HUES64 (cell line): ENCODE measurements around the gene SEMA6B.
"Not testable (repeated sequence)": the region's sequence is repeated elsewhere in the genome, so short reads cannot be mapped to it uniquely, and the experiment has no call there.

Experiments
- H3K27ac ChIP-seq: 2 replicates; pipeline ENCODE4 v1.7.0; 2013; ENCODE audit warnings: low read depth, low read length, inconsistent platforms
- H3K27me3 ChIP-seq: 2 replicates; pipeline ENCODE4 v1.6.1; 2013; ENCODE audit warnings: mild to moderate bottlenecking, low read length; ENCODE audit not compliant: insufficient read depth
- H3K36me3 ChIP-seq: 2 replicates; pipeline ENCODE4 v1.6.1; 2013; ENCODE audit warnings: mild to moderate bottlenecking, low read length; ENCODE audit not compliant: insufficient read depth
- H3K4me1 ChIP-seq: 2 replicates; pipeline ENCODE4 v1.6.1; 2013; ENCODE audit warnings: mild to moderate bottlenecking, low read length, moderate library complexity; ENCODE audit not compliant: insufficient read depth
- H3K4me3 ChIP-seq: 2 replicates; pipeline ENCODE4 v1.5.1; 2013; ENCODE audit warnings: mild to moderate bottlenecking, low read length, moderate library complexity
- H3K9ac ChIP-seq: 2 replicates; pipeline ENCODE4 v1.6.1; 2013; ENCODE audit warnings: mild to moderate bottlenecking, low read depth, low read length
- H3K9me3 ChIP-seq: 2 replicates; pipeline ENCODE4 v1.6.1; 2013; ENCODE audit warnings: low read depth, low read length; ENCODE audit not compliant: insufficient read depth
- whole genome bisulfite sequencing: fragments of 150-250, 120-280 bp; methylation state at CpG from one replicate; pipeline ENCODE4 v1.1.7; 2013; ENCODE audit warnings: missing lambda C conversion rate; 5-methylcytosine and 5-hydroxymethylcytosine counted together

SEMA6B gene

DNA sequence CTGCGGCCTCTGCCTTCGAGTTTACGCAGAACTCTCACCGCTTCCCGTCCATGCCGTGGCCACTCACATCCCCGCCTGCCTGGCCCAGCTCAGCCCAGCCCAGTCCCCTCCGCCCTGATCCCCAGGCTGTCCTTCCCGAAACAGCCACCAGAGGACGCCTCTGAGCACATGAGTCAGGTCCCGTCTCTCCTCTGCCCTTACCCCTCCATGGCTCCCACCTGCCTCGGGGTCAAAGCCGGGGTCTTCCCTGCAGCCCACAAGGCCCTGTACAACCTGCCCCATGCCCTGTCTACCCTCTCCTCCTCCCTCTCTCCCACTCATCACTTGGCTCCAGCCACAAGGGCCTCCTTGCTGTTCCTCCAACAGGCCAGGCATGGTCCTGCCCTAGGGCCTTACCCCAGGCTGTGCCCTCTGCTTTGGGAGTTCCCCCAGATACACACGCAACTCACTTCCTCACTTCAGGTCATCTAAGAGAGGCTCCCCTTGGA is 8.1 kb upstream of the SEMA6B start:
- WGBS = 63% methylated on average over 14 of the region's 14 CpGs
- Histone ChIP-seq H3K9me3 (no peaks in the 10 kb centered on the region), H3K9ac (no peak overlapping the region), H3K36me3 (no peaks in the 10 kb centered on the region), H3K4me3 (no peak overlapping the region), H3K27me3 (no peaks in the 10 kb centered on the region), H3K4me1 (no peaks in the 10 kb centered on the region), H3K27ac (no peak overlapping the region)

DNA sequence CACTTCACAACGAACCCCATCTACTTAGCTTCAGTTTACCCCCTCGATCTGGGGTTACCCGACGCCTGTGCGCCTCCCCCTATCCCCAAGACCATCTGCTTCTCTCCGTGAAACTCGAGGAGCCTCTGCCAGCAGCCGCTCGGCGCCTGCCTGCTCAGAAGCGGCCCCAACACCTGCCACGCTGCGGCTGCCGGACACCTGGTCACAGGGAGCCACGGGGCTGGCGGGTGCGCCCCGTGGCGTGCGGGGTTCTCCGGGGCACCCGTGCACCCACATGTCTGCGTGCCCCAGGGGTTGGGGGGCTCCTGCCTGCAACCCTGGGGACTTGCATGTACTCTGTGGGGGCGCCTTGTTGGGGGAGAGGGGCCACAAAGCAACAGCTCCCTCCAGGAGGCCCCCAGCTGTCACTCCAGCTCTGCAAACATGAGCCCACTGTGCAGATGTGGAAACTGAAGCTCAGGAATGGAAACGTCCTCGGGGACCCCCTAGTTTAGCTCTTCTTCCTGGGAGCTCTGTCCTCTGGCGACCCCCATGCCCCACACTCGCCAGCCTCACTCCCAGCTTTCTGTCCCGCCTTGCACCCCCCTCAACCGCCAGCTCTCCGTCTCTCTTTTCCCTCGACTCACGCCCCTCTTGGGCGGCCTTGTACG is 7.0 kb upstream of the SEMA6B start:
- H3K4me1 ChIP-seq = no peaks in the 10 kb centered on the region
- WGBS = 94% methylated on average over 35 of the region's 35 CpGs
- no peaks in the 10 kb centered on the region for H3K27me3 ChIP-seq
- H3K36me3 ChIP-seq = no peaks in the 10 kb centered on the region
- no peak overlapping the region for H3K4me3 ChIP-seq
- H3K9ac ChIP-seq = no peak overlapping the region
- H3K9me3 ChIP-seq = no peaks in the 10 kb centered on the region
- H3K27ac ChIP-seq = no peak overlapping the region

DNA sequence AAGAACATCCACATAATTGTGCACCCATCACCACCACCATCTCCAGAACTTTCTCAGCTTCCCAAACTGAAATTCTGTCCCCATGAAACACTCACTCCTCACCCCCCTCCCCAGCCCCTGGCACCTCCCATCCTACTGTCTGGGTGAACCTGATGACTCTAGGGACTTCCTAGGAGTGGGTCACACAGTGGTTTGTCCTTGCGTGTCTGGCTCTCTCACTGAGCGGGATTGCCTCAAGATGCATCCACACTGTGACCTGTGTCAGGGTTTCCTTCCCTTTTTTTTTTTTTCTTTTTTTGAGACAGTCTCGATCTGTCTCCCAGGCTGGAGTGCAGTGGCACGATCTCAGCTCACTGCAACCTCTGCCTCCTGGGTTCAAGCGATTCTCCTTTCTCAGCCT is 4.1 kb upstream of the SEMA6B start:
- WGBS = 92% methylated on average over 5 of the region's 5 CpGs
- not testable (repeated sequence) for H3K4me3 ChIP-seq

DNA sequence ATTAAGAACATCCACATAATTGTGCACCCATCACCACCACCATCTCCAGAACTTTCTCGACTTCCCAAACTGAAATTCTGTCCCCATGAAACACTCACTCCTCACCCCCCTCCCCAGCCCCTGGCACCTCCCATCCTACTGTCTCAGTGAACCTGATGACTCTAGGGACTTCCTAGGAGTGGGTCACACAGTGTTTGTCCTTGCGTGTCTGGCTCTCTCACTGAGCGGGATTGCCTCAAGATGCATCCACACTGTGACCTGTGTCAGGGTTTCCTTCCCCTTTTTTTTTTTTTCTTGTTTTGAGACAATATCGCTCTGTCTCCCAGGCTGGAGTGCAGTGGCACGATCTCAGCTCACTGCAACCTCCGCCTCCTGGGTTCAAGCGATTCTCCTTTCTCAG is 2.6 kb upstream of the SEMA6B start:
- WGBS = 92% methylated on average over 6 of the region's 7 CpGs
- H3K27me3 ChIP-seq, H3K4me1 ChIP-seq: not testable (repeated sequence)

More for the DNA sequence above, 4.1 kb upstream of the SEMA6B start:
- not testable (repeated sequence) for H3K9me3 ChIP-seq, H3K9ac ChIP-seq, H3K36me3 ChIP-seq, H3K4me1 ChIP-seq, H3K27ac ChIP-seq, H3K27me3 ChIP-seq

DNA sequence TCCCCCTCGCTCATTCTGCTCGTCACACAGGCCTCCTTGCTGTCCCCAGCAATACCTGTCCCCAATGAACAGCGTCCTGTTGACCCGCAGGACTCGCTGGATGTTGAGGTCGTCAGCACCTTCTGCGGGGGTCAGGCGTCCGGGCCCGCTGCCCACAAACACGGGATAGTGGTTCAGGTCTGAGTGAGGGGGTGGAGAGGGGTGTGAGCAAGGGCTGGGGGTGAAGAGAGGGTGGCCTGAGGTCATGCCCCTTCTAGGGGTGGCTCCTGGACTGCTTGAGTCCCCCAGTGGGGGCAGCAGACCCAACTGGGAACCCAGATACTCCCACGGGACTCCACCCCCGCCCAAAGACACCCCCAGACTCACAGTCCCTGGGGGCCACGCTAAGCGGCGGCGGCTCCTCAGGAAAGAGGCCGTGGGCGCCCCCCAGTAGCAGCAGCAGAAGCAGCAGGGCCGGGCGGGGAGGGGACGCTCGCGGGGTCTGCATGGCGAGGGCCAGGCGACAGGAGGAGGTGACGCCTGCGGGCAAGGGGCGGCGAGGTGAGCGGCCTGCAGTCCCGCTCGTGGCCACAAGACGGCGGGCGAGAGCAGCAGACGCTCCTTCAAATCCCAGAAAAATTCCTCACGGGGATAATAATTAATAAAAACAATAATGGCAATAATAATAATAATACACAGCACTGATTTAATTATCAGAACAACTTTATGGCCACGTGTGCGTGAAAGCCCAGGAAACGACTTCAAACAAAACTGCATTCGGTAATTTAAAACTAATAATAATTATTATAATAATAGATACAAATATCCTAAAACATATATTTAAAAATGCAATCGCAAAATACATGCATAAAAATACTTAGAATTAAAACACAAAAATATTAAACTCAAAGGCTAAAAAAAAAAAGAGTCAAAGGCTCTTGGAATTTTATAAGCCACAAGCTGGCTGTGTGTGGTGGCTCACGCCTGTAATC is 1.2 kb downstream of the SEMA6B start:
- Histone ChIP-seq H3K27ac (no peak overlapping the region), H3K9me3 (no peaks in the 10 kb centered on the region), H3K27me3 (no peaks in the 10 kb centered on the region), H3K4me1 (no peaks in the 10 kb centered on the region; the same call in 1 of the 2 replicates), H3K4me3 (no peak overlapping the region), H3K9ac (no peak overlapping the region), H3K36me3 (peaks cover 25% of the 10 kb centered on the region)
- 42% methylated on average over 33 of the region's 44 CpGs for WGBS

More for the DNA sequence above, 2.6 kb upstream of the SEMA6B start:
- not testable (repeated sequence) for H3K27ac ChIP-seq, H3K4me3 ChIP-seq, H3K36me3 ChIP-seq, H3K9ac ChIP-seq, H3K9me3 ChIP-seq

DNA sequence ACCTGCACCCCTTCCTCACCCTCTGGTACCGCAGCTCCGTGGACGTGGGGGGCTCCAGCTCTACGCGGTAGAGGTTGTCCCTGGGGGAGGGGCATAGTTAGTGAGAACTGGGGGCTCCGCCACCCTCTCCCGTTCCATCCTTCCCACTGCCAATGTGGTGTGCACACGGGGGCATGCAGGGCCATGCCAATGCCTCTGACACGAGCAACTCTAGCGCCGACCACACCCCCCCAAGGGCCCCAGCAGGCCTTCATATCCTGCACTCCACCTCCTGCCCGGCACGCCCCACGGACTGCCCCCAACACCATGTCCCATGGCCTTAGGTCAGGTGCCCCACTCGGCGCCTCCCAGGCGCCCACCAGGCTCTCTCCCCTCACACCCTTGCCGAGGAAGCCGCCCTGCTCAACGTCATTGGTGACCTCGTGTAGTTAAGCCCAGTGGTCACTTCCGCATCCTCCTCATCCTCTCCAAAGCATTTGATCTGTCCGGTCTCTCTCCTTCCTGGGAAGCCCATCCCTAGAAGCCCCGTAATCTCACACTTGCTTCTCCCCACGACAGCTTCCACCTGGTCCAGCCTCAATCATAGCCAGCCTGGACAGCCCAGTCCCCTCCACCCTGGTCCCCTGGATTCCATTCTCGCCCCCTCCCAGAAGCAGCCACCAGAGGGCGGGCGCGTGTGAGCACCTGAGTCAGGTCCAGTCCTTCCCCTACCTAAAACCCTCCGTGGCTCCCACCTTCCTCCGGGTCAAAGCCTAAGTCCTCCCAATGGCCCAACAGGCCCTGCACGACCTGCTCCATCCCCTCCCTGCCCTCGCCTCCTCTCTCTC is 2.1 kb downstream of the SEMA6B start:
- Histone ChIP-seq H3K4me3 (no peak overlapping the region), H3K4me1 (no peaks in the 10 kb centered on the region; the same call in 1 of the 2 replicates), H3K27ac (no peak overlapping the region), H3K27me3 (no peaks in the 10 kb centered on the region), H3K9me3 (no peaks in the 10 kb centered on the region), H3K9ac (no peak overlapping the region), H3K36me3 (peaks cover 34% of the 10 kb centered on the region)
- WGBS = 87% methylated on average over 33 of the region's 33 CpGs

DNA sequence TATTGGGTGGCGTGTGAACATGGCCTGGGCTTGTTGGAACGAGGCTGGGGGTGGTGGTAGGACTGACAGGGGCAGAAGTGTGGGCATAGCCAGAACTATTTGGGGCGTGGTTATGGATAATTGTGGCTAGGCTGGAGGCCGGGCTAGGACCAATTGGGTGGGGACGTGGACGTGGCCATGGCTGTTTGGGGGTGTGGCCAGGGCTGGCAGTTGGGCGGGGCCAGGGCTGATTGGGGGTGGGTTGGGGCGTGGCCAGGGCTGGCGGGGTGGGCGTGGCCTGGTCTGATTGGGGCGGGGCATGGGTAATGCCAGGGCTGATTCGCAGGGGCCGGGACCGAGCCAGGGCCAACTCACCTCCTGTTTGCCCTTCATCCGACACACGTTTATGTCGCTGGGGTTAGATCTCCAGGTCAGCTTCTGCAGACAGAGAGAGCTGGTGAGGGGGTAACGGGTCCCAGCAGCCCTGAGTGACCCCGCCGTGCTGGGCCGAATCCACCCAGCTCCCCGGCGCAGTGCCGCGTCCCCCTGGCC is 2.8 kb downstream of the SEMA6B start:
- Histone ChIP-seq H3K9ac (no peak overlapping the region), H3K36me3 (peaks cover 41% of the 10 kb centered on the region), H3K4me3 (no peak overlapping the region), H3K27ac (no peak overlapping the region), H3K4me1 (no peaks in the 10 kb centered on the region; the same call in 1 of the 2 replicates), H3K9me3 (no peaks in the 10 kb centered on the region), H3K27me3 (no peaks in the 10 kb centered on the region)
- 87% methylated on average over 25 of the region's 25 CpGs for WGBS

DNA sequence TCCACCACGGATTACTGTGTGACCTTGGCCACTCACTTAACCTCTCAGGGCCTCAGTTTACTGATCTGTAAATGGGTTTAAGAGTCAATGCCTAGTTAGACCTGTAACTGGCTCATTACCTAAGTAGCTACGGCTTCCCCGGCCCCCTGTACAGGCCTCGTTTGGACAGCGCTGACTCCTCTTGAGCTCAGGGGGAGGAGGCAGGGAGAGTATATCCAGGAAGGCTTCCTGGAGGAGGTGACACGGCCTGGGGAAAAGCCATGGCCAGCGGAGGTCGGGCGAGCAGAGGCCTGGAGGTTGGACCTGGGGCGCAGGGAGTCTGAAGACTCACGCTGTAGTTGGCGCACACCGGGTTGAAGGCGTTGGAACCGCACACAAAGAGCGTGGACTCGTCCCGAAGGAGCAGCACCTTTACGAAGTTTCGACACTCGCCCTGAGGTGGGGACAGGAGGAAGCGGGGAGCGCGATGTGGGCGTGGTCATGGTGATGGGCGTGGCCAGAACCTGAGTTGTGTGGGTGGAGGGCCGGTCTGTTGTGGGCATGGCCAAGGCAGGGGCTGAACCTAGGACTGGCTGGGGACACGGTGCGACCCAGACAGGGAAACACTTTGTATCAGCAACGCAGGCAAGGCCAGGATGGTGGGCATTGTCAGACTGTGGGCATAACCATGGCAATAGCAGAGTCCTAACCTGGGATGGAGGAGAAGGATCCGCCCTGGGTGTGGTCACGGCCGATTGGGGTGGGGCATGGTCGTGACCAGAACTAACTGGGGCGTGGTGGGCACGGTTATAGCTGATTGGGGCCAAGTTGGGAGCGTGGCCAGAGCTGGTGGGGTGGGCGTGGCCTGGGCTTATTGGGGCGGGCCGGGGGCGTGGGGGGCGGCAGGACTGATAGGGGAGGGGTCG is 3.6 kb downstream of the SEMA6B start:
- H3K36me3 ChIP-seq = peaks cover 42% of the 10 kb centered on the region
- H3K27ac ChIP-seq = no peak overlapping the region
- H3K9ac ChIP-seq = no peak overlapping the region
- H3K9me3 ChIP-seq = no peaks in the 10 kb centered on the region
- no peaks in the 10 kb centered on the region for H3K27me3 ChIP-seq
- 82% methylated on average over 43 of the region's 43 CpGs for WGBS
- H3K4me3 ChIP-seq = no peak overlapping the region
- H3K4me1 ChIP-seq = no peaks in the 10 kb centered on the region; the same call in 1 of the 2 replicates

DNA sequence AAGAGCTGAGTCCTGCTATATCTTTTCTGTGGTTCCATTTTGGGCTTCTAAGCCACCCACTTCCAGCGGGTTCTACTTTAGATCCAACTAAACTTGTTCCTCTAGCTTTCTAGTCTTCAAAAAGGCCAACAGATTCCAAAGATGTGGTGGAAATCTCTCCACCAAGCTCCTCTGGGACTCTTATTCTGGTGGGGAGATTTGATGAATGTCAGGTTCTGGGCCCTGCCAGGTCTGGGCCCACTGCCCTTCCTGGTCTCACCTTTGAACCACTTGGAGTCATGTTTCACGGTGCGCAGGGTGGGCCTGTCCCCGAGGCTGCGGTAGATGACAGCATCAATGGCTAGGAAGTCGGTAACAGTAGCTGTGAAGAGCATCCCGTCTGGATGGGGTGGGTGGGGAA is 4.8 kb downstream of the SEMA6B start:
- 88% methylated on average over 7 of the region's 7 CpGs for WGBS
- no peak overlapping the region for H3K9ac ChIP-seq
- no peaks in the 10 kb centered on the region for H3K27me3 ChIP-seq
- H3K27ac ChIP-seq = no peak overlapping the region
- H3K4me3 ChIP-seq = no peak overlapping the region
- H3K9me3 ChIP-seq = no peaks in the 10 kb centered on the region
- H3K36me3 ChIP-seq = peaks cover 53% of the 10 kb centered on the region
- no peaks in the 10 kb centered on the region; the same call in 1 of the 2 replicates for H3K4me1 ChIP-seq

DNA sequence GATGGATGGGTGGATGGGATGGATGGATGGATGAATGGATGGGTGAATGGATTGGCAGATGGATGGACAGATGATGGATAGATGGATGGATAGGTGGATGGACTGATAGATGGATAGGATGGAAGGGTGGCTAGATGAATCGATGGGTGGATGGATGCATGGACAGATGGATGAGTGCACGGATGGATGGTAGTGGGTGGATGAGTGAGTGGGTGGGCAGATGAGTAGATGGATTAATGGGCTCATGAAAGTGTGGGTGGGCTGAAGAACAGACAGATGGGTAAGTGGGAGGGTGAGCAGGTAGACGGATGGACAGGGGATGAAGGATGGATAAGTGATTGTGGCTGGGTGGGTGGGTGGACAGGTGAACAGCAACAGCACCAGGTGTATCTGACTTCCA is 5.7 kb downstream of the SEMA6B start:
- no peaks in the 10 kb centered on the region for H3K9me3 ChIP-seq
- 79% methylated on average over 3 of the region's 3 CpGs for WGBS
- H3K9ac ChIP-seq = no peak overlapping the region
- no peak overlapping the region for H3K4me3 ChIP-seq
- H3K27ac ChIP-seq = no peak overlapping the region
- H3K4me1 ChIP-seq = no peaks in the 10 kb centered on the region; the same call in 1 of the 2 replicates
- no peaks in the 10 kb centered on the region for H3K27me3 ChIP-seq
- H3K36me3 ChIP-seq = peaks cover 56% of the 10 kb centered on the region
